ENCODE results near the gene NAPEPLD. TPM values are rescaled to one million over a fixed set of nuclear protein-coding genes. Genes with fewer than 3 reads are reported as not detected.

NAPEPLD gene
- polyA plus RNA-seq, 1 donor (not counting 4 experiments of a cell fraction or from before 2014, with no cell fraction given) = 3.8 TPM

DNA sequence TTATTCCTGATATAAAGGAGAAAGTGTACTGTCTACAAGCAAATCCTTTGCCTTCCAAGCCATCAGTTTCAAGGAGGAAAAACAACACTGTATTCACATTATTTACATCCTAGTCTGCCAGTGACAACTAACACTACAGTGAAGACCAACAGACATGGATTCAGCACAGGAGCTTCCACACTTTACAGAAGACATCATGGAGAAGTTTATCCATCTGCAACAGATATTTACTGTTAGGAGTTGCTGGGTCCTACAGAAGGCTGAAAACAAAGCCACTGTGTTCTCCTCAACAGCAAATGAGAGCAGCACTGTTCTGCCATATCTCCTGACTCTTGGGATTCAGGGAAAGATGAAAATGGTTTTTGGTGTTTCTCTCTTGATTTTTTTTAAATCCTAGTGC is 31.9 kb downstream of the NAPEPLD start:
- Histone ChIP-seq H3K27ac (ENCODE audit: control insufficient read depth, insufficient read depth, low read length) (no peak overlapping the region), H2AFZ (ENCODE audit: control insufficient read depth, low read length) (no peak overlapping the region), H3K4me1 (ENCODE audit: control insufficient read depth, extremely low read depth, insufficient read depth, low read length) (peaks cover 5% of the 10 kb centered on the region), H3K9ac (ENCODE audit: control insufficient read depth, extremely low read depth, insufficient read depth, low read length) (no peak overlapping the region), H3K9me1 (ENCODE audit: control insufficient read depth, extremely low read depth, insufficient read depth, low read length) (no peaks in the 10 kb centered on the region), H4K20me1 (ENCODE audit: control insufficient read depth, extremely low read depth, insufficient read depth, low read length) (no peaks in the 10 kb centered on the region), H3K27me3 (ENCODE audit: control insufficient read depth, extremely low read depth, insufficient read depth, low read length) (no peaks in the 10 kb centered on the region), H3K79me2 (ENCODE audit: control insufficient read depth, insufficient read depth, low read length) (no peaks in the 10 kb centered on the region), H3K9me3 (ENCODE audit: control insufficient read depth, low read depth, low read length) (no peaks in the 10 kb centered on the region), H3K4me2 (ENCODE audit: control insufficient read depth, extremely low read depth, insufficient read depth, low read depth, low read length) (no peak overlapping the region), H3K36me3 (ENCODE audit: control insufficient read depth in 2 of 2, extremely low read depth in 1 of 2, insufficient read depth in 2 of 2, low read length in 2 of 2) (no peaks in the 10 kb centered on the region), H3K4me3 (ENCODE audit: control insufficient read depth in 2 of 3, extremely low read depth in 1 of 3, insufficient read depth in 2 of 3, low read depth in 1 of 3, low read length in 3 of 3) (no peak overlapping the region)
- FAIRE-seq = no peak
- TF ChIP-seq CTCF (optimal IDR thresholded peaks at IDR 0.05 in 1 of 3, IDR thresholded peaks at IDR 0.05 in 1 of 3, conservative IDR thresholded peaks at IDR 0.05 in 1 of 3; ENCODE audit: extremely low read depth in 1 of 3, insufficient read depth in 2 of 3, low read length in 3 of 3) (no peak), EZH2 (IDR thresholded peaks at IDR 0.05; ENCODE audit: low read length) (no peak)
- no peak for DNase-seq (ENCODE audit: low read depth, low spot score)
- dilution Hi-C loops (cut with MboI; ENCODE audit: extremely low pct_ligation_motif_present, low sequenced_read_pairs) = no loop called here

DNA sequence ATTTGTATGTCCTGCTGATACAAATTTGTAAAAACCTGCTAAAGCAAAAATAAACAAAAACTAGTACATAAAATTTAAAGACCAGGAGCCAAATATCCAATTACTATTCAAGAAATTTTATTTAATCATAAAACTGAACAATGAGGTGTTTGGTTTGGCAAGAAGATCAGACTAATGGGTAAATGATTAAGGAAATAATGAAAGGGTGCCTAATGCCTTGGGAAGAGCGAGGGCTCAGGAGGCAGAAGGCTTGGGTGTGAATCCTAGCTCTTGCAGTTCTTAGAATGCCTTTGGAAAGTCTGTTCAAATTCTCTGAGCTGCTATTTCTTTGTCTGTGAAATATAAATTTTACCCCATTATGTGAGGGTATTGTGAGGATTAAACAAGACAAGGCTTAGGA is 32.4 kb downstream of the NAPEPLD start:
- TF ChIP-seq EZH2 (IDR thresholded peaks at IDR 0.05; ENCODE audit: low read length) (no peak), CTCF (optimal IDR thresholded peaks at IDR 0.05 in 1 of 3, IDR thresholded peaks at IDR 0.05 in 1 of 3, conservative IDR thresholded peaks at IDR 0.05 in 1 of 3; ENCODE audit: extremely low read depth in 1 of 3, insufficient read depth in 2 of 3, low read length in 3 of 3) (no peak)
- no peak for DNase-seq (ENCODE audit: low read depth, low spot score)
- H3K4me1 ChIP-seq (ENCODE audit: control insufficient read depth, extremely low read depth, insufficient read depth, low read length) = peaks cover 5% of the 10 kb centered on the region
- no peak overlapping the region for H3K4me3 ChIP-seq (ENCODE audit: control insufficient read depth in 2 of 3, extremely low read depth in 1 of 3, insufficient read depth in 2 of 3, low read depth in 1 of 3, low read length in 3 of 3)
- FAIRE-seq = no peak
- no peaks in the 10 kb centered on the region for H4K20me1 ChIP-seq (ENCODE audit: control insufficient read depth, extremely low read depth, insufficient read depth, low read length)
- H3K27ac ChIP-seq (ENCODE audit: control insufficient read depth, insufficient read depth, low read length) = no peak overlapping the region
- no peaks in the 10 kb centered on the region for H3K9me3 ChIP-seq (ENCODE audit: control insufficient read depth, low read depth, low read length)
- no peaks in the 10 kb centered on the region for H3K9me1 ChIP-seq (ENCODE audit: control insufficient read depth, extremely low read depth, insufficient read depth, low read length)
- no peaks in the 10 kb centered on the region for H3K27me3 ChIP-seq (ENCODE audit: control insufficient read depth, extremely low read depth, insufficient read depth, low read length)
- no peak overlapping the region for H2AFZ ChIP-seq (ENCODE audit: control insufficient read depth, low read length)
- no peaks in the 10 kb centered on the region for H3K36me3 ChIP-seq (ENCODE audit: control insufficient read depth in 2 of 2, extremely low read depth in 1 of 2, insufficient read depth in 2 of 2, low read length in 2 of 2)
- no peak overlapping the region for H3K9ac ChIP-seq (ENCODE audit: control insufficient read depth, extremely low read depth, insufficient read depth, low read length)
- no peak overlapping the region for H3K4me2 ChIP-seq (ENCODE audit: control insufficient read depth, extremely low read depth, insufficient read depth, low read depth, low read length)
- dilution Hi-C loops (cut with MboI; ENCODE audit: extremely low pct_ligation_motif_present, low sequenced_read_pairs) = no loop called here
- H3K79me2 ChIP-seq (ENCODE audit: control insufficient read depth, insufficient read depth, low read length) = no peaks in the 10 kb centered on the region
